ENCODE data around the gene TGM4.
"Not testable (repeated sequence)": the region's sequence is repeated elsewhere in the genome, so short reads cannot be mapped to it uniquely, and the experiment has no call there.

Gene TGM4

DNA sequence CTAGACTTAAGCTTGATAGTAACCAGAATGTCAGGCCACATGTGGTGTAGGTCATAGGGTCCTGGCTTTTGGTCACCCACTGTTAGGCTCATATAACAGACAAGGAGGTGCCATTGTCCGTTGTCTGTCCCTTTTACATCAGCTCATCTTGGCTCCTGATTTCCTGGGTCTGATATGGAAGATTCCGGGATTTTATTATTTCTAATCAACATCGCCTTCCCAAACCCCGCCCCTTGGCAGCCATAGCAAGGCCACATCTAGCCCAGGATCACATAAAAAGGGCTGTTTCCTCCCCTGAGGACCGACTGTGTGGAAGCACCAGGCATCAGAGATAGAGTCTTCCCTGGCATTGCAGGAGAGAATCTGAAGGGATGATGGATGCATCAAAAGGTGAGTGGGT is at the start of gene TGM4:
Gene TGM4, plus strand, starts transcription at position 301 of the 400 bp plus-strand sequence. Its CDS starts 71 bp downstream, at position 372.
- no peak for DNase-seq (ENCODE audit: low read depth)

- DNase-seq (ENCODE audit: low read depth): no peak
These were observed 49.0 kb upstream of the TGM4 start for GRCh38 chr3:44825264-44825925.

GRCh38 chr3:44827196-44827595 is 47.2 kb upstream of the TGM4 start:
- no peak for DNase-seq (ENCODE audit: low read depth)

DNA sequence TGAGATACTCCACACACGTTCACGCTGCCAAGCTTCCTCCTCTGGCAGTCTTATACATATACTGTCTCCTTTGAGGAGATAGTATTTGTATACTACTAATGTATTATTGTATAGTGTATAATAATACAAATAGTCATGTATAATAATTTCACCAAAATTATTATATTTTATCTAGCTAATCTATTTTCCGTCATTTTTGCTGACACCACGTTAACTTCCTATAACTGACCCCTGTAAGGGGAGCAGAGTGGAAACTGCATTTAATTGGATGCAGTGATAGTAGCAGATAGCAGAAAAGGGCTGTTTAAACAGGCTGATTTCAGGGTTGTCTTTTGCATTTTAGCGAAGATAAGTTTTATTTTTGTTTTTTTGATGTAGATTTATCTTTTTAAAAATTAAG is 43.2 kb upstream of the TGM4 start:
- no peak for DNase-seq (ENCODE audit: low read depth)

- no peak for DNase-seq (ENCODE audit: low read depth)
These were observed 42.4 kb upstream of the TGM4 start for GRCh38 chr3:44832032-44832431.

DNA sequence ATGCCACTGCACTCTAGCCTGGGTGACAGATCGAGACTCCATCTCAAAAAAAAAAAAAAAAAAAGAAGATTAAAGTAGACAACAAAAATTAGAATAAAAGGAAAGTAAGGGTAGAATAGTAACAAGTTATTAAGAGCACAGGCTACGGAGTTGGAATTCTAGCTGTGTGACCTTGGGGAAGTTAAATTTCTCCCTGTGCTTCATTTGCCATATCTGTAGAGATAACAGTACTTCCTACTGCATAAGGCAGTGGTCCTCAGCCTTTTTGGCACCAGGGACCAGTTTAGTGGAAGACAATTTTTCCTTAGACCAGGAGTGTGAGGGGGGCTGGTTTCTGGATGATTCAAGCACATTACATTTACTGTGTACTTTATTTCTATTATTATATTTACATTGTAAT is 41.4 kb upstream of the TGM4 start:
- no peak for DNase-seq (ENCODE audit: low read depth)

GRCh38 chr3:44833394-44833793 is 41.0 kb upstream of the TGM4 start:
- no peak for DNase-seq (ENCODE audit: low read depth)

GRCh38 chr3:44835684-44836083 is 38.7 kb upstream of the TGM4 start:
- DNase-seq (ENCODE audit: low read depth): no peak

- DNase-seq (ENCODE audit: low read depth): no peak
These were observed 32.0 kb upstream of the TGM4 start for GRCh38 chr3:44842376-44842775.

DNA sequence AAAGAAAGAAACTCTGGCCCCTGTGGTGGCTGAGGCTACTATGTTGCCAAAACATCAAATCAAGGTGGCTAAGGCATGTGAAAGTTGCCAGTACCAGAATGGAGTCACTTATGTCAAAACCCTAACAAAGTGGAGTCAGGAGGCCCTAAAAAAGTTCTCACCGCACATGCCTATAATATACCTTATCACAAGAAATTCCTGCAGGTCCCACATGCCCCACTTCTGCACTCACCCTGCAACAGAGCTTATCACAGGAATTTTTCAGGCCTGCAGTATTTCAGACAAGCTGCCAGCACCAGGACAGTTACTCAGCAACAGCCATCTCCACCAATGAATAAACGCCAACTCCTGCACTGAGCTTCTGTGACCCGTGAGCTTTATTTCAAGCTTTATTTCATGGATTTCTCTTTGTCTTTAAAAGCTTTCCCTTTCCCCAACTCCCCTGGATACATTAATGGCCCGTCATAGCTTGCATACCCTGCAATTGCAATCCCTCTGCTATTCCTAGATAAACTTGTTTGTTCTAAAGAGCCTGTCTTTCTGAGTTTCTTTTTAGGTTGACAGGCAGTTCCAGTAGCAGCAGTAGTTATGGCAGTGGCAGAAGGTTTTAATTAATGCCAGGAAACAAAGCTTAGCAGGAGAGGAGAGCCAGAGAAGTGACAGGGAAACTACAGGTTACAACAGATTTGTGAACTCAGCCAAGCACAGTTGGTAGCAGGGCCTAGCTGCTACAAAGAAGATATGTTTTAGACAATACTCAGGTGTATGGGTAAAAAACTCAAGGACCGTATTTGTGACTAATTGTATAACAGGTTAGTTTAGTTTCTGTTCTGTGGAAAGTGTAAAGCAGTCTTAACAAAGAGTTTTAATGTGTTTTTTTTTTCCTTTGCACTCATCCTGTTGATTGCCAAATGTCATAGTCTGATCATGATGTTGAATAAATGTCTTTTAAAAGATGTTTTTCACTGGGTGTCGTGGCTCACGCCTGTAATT is 28.6 kb upstream of the TGM4 start:
- DNase-seq (ENCODE audit: low read depth): no peak

GRCh38 chr3:44848634-44849033 is 25.8 kb upstream of the TGM4 start:
- no peak for DNase-seq (ENCODE audit: low read depth)

- not testable (repeated sequence) for DNase-seq (ENCODE audit: low read depth)
These were observed 17.7 kb upstream of the TGM4 start for GRCh38 chr3:44856663-44857062.

DNA sequence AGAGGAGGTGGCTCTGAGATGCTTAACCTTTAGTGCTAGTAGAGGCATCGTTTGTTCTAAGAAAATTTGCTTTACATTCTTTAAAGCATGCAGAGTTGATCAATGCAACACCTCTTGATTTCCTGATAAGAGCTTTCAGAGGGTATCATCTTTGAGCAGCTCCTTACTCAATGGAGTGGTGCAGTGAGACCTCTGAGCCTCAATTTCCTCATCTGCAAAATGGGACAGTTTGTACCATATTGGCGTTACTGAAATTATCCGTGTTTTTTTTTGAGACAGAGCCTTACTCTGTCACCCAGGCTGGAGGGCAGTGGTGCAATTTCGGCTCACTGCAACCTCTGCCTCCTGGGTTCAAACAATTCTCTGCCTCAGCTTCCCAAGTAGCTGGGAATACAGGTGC is 14.3 kb upstream of the TGM4 start:
- DNase-seq (ENCODE audit: low read depth): no peak

DNA sequence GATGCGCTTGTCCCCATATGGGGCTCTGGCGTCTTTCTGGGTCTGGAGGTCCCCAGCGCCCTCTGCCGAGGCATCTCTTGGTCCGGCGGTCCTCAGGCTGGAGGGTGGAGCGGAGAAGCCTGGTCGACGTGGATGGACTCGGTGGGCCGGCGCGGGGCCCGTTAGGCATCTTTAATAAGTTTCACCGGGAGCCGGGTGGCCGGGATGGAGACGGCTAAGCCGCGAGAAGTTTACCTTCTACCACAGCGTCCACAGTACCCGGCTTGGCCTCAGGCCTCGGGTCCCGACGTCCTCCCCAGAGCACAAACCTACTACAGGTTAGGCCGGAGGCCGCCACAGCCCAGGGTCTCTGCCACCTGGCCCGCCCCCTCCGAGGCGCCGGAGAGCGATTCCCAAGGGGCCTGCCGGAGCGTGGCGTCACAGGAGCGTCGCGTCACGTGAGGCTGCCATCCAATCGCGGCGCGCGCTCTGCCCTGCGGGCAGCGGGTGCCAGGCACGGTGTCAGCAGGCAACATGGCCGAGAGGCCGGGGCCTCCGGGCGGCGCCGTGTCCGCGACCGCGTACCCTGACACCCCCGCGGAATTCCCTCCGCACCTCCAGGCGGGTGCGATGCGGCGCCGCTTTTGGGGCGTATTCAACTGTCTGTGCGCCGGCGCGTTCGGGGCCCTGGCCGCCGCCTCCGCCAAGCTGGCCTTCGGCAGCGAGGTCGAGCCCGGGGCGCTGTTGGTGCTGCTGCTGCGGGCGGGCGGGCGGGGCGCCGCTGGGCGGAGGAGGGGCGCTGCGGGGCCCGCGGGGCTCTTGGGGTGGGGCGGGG is 12.8 kb upstream of the TGM4 start, which contains the start of gene TMEM42:
Gene TMEM42, plus strand, starts transcription at position 501 of the 814 bp plus-strand sequence. Its CDS starts 13 bp downstream, at position 514.
- DNase-seq (ENCODE audit: low read depth): peak; percentile 77

- DNase-seq (ENCODE audit: low read depth): no peak
These were observed 12.2 kb upstream of the TGM4 start for GRCh38 chr3:44862226-44862637.

- no peak for DNase-seq (ENCODE audit: low read depth)
These were observed 9.0 kb upstream of the TGM4 start for GRCh38 chr3:44865272-44866035.

- no peak for DNase-seq (ENCODE audit: low read depth)
These were observed 6.8 kb upstream of the TGM4 start for GRCh38 chr3:44867421-44868111.

GRCh38 chr3:44870375-44871061 is 3.9 kb upstream of the TGM4 start:
- DNase-seq (ENCODE audit: low read depth): no peak

GRCh38 chr3:44875596-44875995 is 1.2 kb downstream of the TGM4 start:
- no peak for DNase-seq (ENCODE audit: low read depth)

DNA sequence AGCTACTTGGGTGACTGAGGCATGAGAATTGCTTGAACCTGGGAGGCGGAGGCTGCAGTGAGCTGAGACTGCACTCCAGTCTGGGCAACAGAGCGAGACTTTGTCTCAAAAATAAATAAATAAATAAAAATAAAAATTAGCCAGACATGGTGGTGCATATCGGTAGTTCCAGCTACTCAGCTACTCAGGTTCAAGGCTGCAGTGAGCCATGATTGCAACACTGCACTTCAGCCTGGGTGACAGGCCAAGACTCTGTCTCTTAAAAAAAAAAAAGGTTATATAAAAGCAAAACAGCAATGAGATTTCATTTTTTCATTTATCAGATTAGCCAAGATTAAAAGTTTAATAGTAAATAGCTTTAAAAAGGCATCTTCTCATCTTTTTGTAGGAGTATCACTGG is 2.9 kb downstream of the TGM4 start:
- DNase-seq (ENCODE audit: low read depth): no peak

Data from T-helper 22 cell (primary cell).